ENCODE measurements around the gene CFAP210. TPM values are rescaled to one million over a fixed set of nuclear protein-coding genes. Genes with fewer than 3 reads are reported as not detected.
A peak's percentile ranks its signal among the peaks of the same experiment; 100 is the strongest.

CFAP210 gene
- total and polyA plus RNA-seq, 4 donors, result 1.2 to 7.2 (median 3.3) TPM

DNA sequence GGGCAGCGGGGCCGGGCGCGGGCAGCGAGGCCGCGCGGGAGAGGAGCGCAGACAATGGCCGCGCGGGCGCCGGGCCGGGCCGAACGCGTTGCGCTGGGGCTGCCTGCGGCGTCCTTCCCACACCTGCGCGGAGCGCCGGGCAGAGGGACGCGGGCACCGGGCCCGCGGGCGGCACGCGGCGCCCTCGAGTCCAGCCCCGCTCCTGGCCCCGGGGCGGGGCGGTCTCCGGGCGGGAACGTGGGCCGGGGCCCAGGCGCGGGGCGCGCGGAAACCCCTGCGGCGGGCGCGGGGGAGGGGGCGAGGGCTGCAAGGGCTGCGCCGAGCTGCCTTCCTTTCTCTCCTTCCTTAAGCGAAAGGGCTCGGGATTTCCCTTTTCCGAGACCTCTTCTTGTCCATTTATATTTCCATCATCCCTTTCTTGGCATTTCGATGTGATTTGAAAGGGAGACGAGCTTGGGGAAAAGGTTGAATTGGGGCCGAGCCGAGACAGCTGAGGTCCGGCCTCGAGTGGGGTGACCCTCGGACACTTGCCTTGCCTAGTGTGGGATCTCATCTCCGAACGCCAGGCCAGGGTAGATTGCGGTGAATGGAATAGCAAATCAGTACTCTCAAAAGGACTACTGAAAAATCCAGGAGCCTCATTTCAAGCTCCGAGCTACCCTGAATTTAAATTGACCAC lies 40.1 kb upstream of the CFAP210 start:
- Histone ChIP-seq H3K27ac (ENCODE audit: low read depth in 1 of 2, low read length in 1 of 2) (peak overlapping the region in 1 of 2 donors; percentile 79), H3K9ac (ENCODE audit: insufficient read depth in 1 of 2, low read length in 2 of 2) (peak overlapping the region; percentile 74 to 80)
- DNase-seq, result peak; percentile 52 to 57 (median 55)

DNA sequence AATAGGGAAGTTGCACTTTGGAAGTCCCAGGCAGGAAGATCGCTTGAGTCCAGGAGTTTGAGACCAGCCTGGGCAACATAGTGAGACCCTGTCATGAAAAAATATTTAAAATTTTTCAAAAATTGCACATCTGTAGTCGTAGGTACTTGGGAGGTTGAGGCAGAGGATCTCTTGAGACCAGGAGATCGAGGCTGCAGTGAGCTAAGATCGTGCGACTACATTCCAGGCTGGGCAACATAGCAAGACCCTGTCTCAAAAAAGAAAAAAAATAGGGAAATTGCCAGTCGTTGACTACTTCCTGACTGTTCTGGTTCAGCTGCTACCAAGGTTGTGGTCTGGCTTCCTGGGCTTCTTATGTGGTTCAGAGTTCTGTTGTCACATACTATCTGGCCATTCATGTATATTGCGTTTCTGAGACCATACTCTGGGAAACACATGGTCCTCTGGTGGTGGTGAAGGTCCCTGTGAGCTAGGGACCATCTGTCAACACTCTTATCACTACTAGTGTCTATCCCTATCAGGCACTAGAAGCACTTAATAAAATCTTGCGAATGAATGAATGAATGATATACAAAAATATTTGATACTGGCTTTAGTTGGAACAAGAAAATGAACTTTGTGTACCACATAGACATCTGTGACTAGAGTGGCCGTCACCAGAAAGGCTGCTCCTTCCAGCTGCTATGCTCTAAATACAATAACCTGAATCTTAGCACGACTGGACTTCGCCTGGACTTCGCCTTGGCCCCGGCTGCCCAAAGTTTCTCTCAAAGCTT lies 38.6 kb upstream of the CFAP210 start:
- ATAC-seq (ENCODE audit: insufficient read depth, low FRiP score), result no peak
- H3K9ac ChIP-seq (ENCODE audit: insufficient read depth in 1 of 2, low read length in 2 of 2), result peak overlapping the region in 1 of 2 donors; percentile 19
- peaks cover 0 to 7% (median 0%) of the 10 kb centered on the region in 3 donors for H3K27me3 ChIP-seq (ENCODE audit: control insufficient read depth in 3 of 3, insufficient read depth in 3 of 3, low read length in 2 of 3)
- no peak for TF ChIP-seq CTCF (IDR thresholded peaks at IDR 0.05; ENCODE audit: control extremely low read depth, extremely low read depth)
- 52% methylated on average over 13 of the region's 13 CpGs for WGBS, 2 donors
- peaks cover 2 to 11% (median 6%) of the 10 kb centered on the region in 5 donors for H3K4me1 ChIP-seq (ENCODE audit: control insufficient read depth in 5 of 5, insufficient read depth in 5 of 5, low read length in 5 of 5)
- peak overlapping the region; percentile 59 to 79 for H3K27ac ChIP-seq (ENCODE audit: low read depth in 1 of 2, low read length in 1 of 2)
- H3K36me3 ChIP-seq (ENCODE audit: control insufficient read depth in 4 of 4, insufficient read depth in 4 of 4, low read length in 4 of 4), result no peaks in the 10 kb centered on the region
- H3K9me3 ChIP-seq (ENCODE audit: control insufficient read depth in 4 of 4, insufficient read depth in 3 of 4, low read length in 3 of 4), result no peaks in the 10 kb centered on the region
- DNase-seq, result no peak
- H3K4me3 ChIP-seq, result no peak overlapping the region

More for the DNA sequence above, 40.1 kb upstream of the CFAP210 start:
- no peak for TF ChIP-seq CTCF (IDR thresholded peaks at IDR 0.05; ENCODE audit: control extremely low read depth, extremely low read depth)
- no peaks in the 10 kb centered on the region for H3K9me3 ChIP-seq (ENCODE audit: control insufficient read depth in 4 of 4, insufficient read depth in 3 of 4, low read length in 3 of 4)
- peaks cover 0 to 7% (median 0%) of the 10 kb centered on the region in 3 donors for H3K27me3 ChIP-seq (ENCODE audit: control insufficient read depth in 3 of 3, insufficient read depth in 3 of 3, low read length in 2 of 3)
- peak overlapping the region; percentile 41 for H3K4me3 ChIP-seq
- no peaks in the 10 kb centered on the region for H3K36me3 ChIP-seq (ENCODE audit: control insufficient read depth in 4 of 4, insufficient read depth in 4 of 4, low read length in 4 of 4)
- WGBS, 2 donors, result 2 to 5% methylated on average over 26 to 69 of the region's 69 CpGs
- peak; percentile 31 for ATAC-seq (ENCODE audit: insufficient read depth, low FRiP score)
- H3K4me1 ChIP-seq (ENCODE audit: control insufficient read depth in 5 of 5, insufficient read depth in 5 of 5, low read length in 5 of 5), result peaks cover 2 to 11% (median 6%) of the 10 kb centered on the region in 5 donors

GRCh38 chr2:169732075-169732474 lies 37.9 kb upstream of the CFAP210 start:
- 81% methylated on average over 5 of the region's 5 CpGs for WGBS, 2 donors
- Histone ChIP-seq H3K4me1 (ENCODE audit: control insufficient read depth in 5 of 5, insufficient read depth in 5 of 5, low read length in 5 of 5) (peaks cover 2 to 11% (median 6%) of the 10 kb centered on the region in 5 donors), H3K9me3 (ENCODE audit: control insufficient read depth in 4 of 4, insufficient read depth in 3 of 4, low read length in 3 of 4) (no peaks in the 10 kb centered on the region), H3K27me3 (ENCODE audit: control insufficient read depth in 3 of 3, insufficient read depth in 3 of 3, low read length in 2 of 3) (peaks cover 0 to 7% (median 0%) of the 10 kb centered on the region in 3 donors), H3K36me3 (ENCODE audit: control insufficient read depth in 4 of 4, insufficient read depth in 4 of 4, low read length in 4 of 4) (no peaks in the 10 kb centered on the region), H3K27ac (ENCODE audit: low read depth in 1 of 2, low read length in 1 of 2) (no peak overlapping the region), H3K9ac (ENCODE audit: insufficient read depth in 1 of 2, low read length in 2 of 2) (no peak overlapping the region), H3K4me3 (no peak overlapping the region)
- DNase-seq (no peak), ATAC-seq (ENCODE audit: insufficient read depth, low FRiP score) (no peak)
- no peak for TF ChIP-seq CTCF (IDR thresholded peaks at IDR 0.05; ENCODE audit: control extremely low read depth, extremely low read depth)
